Naive B cell (primary cell): ENCODE measurements around the gene PCED1B. TPM values are rescaled to one million over a fixed set of nuclear protein-coding genes. Genes with fewer than 3 reads are reported as not detected.

Source experiments
- ATAC-seq, 2 donors: fragments of 150-1000 bp; cut with Tn5 transposase; 2 replicates each; pipeline ENCODE4 v1.10.0; 2021; ENCODE audit warnings: low read depth in 2 of 2, mild to moderate bottlenecking in 2 of 2, moderate library complexity in 2 of 2
- DNase-seq: peaks from one replicate; pipeline ENCODE4 v3.0.0; 2022
- H3K27ac Mint-ChIP-seq, 6 donors: one replicate each; pipeline ENCODE4 v1.8.0; 2020 to 2022; ENCODE audit warnings: mild to moderate bottlenecking in 6 of 6, mixed read lengths in 6 of 6, moderate library complexity in 5 of 6, inconsistent platforms in 2 of 6
- H3K27me3 Mint-ChIP-seq, 3 donors: one replicate each; pipeline ENCODE4 v1.8.0; 2021 to 2022; ENCODE audit warnings: mixed read lengths in 3 of 3, mild to moderate bottlenecking in 1 of 3
- H3K36me3 Mint-ChIP-seq, 2 donors: one replicate each; pipeline ENCODE4 v1.8.0; 2020 to 2022; ENCODE audit warnings: mixed read lengths in 2 of 2, inconsistent platforms in 1 of 2, mild to moderate bottlenecking in 1 of 2
- H3K4me1 Mint-ChIP-seq, 3 donors: one replicate each; pipeline ENCODE4 v1.8.0; 2020 to 2022; ENCODE audit warnings: mixed read lengths in 3 of 3, inconsistent platforms in 1 of 3, mild to moderate bottlenecking in 1 of 3, moderate library complexity in 1 of 3
- H3K4me3 Mint-ChIP-seq, 8 donors: one replicate each; pipeline ENCODE4 v1.8.0; 2020 to 2022; ENCODE audit warnings: mild to moderate bottlenecking in 8 of 8, mixed read lengths in 8 of 8, moderate library complexity in 8 of 8, inconsistent platforms in 2 of 8
- H3K9me3 Mint-ChIP-seq, 7 donors: one replicate each; pipeline ENCODE4 v1.8.0; 2020 to 2022; ENCODE audit warnings: mixed read lengths in 7 of 7, mild to moderate bottlenecking in 5 of 7, inconsistent platforms in 2 of 7, moderate library complexity in 1 of 7
- polyA plus RNA-seq, 6 donors: library from polyadenylated mRNA; unstranded; fragments of 300-500 nt; fragmentation: Illumina TruSeq; gene quantifications; one replicate each; pipeline ENCODE4 v1.2.3, GENCODE V29; 2021; ENCODE audit warnings: low read depth in 6 of 6

PCED1B gene
- polyA plus RNA-seq, 6 donors from 2014 or later: 8.2 to 17.4 (median 11.0) TPM

GRCh38 chr12:47126246-47126645 lies 46.8 kb downstream of the PCED1B start:
- DNase-seq: no peak
- Mint-ChIP-seq H3K4me3 (no peak overlapping the region), H3K27me3 (no peaks in the 10 kb centered on the region), H3K4me1 (peaks cover 0 to 4% (median 3%) of the 10 kb centered on the region in 3 donors), H3K9me3 (no peaks in the 10 kb centered on the region), H3K27ac (no peak overlapping the region), H3K36me3 (peaks cover 0 to 8% of the 10 kb centered on the region in 2 donors)
- no peak for ATAC-seq

- H3K27ac Mint-ChIP-seq: peak overlapping the region in 2 of 6 donors; percentile 2 to 76
Measured at GRCh38 chr12:47131011-47131410, 51.6 kb downstream of the PCED1B start.

DNA sequence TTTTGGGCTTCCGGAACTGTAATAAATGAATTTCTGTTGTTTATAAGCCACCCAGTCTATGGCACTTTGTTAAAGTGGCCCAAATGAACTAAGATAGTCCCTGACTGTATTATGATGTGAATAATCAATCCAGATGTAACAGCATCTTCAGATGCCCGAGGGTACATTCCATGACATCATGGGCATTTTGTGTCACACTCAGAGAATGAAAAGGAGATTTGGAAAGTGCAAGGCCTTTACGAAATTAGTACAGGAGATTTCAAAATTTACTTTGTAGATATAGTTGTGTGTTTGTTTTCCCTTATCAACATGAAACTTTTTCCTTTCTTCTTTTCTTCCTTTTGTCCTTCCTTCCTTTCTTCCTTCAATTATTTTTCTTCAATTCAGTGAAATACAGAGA lies 54.6 kb downstream of the PCED1B start:
- no peak for ATAC-seq
- Mint-ChIP-seq H3K27me3 (no peaks in the 10 kb centered on the region), H3K4me3 (no peak overlapping the region), H3K9me3 (no peaks in the 10 kb centered on the region), H3K4me1 (peaks cover 7 to 18% (median 7%) of the 10 kb centered on the region in 3 donors), H3K36me3 (peaks cover 9% of the 10 kb centered on the region in 2 donors), H3K27ac (no peak overlapping the region)
- DNase-seq: no peak

More at GRCh38 chr12:47131011-47131410, 51.6 kb downstream of the PCED1B start:
- DNase-seq: no peak
- H3K27me3 Mint-ChIP-seq: no peaks in the 10 kb centered on the region
- peaks cover 5 to 14% (median 7%) of the 10 kb centered on the region in 3 donors for H3K4me1 Mint-ChIP-seq
- peaks cover 8 to 16% of the 10 kb centered on the region in 2 donors for H3K36me3 Mint-ChIP-seq
- H3K9me3 Mint-ChIP-seq: no peaks in the 10 kb centered on the region
- no peak overlapping the region for H3K4me3 Mint-ChIP-seq
- ATAC-seq: no peak

DNA sequence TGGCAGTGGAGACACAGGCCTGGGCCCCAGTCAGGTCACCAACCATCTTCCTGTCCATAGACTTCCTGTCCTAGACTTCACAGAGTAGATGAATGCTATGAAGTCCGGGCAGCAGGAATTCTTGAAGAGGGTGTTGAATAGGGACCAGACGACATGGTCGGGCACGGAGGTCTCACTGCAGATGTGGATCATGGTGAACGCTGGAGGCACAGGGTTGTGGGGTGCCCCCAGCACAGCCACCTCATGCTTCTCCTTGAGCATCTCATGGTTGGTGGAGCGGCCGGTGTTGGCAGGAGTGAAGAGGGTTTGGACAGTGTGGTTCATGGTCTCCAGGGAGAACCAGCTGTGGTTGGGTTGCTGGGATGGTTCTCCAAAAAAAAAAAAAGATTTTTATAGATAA lies 56.2 kb downstream of the PCED1B start:
- no peak for DNase-seq
- H3K36me3 Mint-ChIP-seq: peaks cover 12 to 18% of the 10 kb centered on the region in 2 donors
- H3K9me3 Mint-ChIP-seq: peaks cover 0 to 5% (median 0%) of the 10 kb centered on the region in 7 donors
- H3K4me1 Mint-ChIP-seq: peaks cover 13 to 24% (median 13%) of the 10 kb centered on the region in 3 donors
- no peak overlapping the region for H3K4me3 Mint-ChIP-seq
- no peaks in the 10 kb centered on the region for H3K27me3 Mint-ChIP-seq
- H3K27ac Mint-ChIP-seq: peak overlapping the region in 1 of 6 donors; percentile 54
- no peak for ATAC-seq

DNA sequence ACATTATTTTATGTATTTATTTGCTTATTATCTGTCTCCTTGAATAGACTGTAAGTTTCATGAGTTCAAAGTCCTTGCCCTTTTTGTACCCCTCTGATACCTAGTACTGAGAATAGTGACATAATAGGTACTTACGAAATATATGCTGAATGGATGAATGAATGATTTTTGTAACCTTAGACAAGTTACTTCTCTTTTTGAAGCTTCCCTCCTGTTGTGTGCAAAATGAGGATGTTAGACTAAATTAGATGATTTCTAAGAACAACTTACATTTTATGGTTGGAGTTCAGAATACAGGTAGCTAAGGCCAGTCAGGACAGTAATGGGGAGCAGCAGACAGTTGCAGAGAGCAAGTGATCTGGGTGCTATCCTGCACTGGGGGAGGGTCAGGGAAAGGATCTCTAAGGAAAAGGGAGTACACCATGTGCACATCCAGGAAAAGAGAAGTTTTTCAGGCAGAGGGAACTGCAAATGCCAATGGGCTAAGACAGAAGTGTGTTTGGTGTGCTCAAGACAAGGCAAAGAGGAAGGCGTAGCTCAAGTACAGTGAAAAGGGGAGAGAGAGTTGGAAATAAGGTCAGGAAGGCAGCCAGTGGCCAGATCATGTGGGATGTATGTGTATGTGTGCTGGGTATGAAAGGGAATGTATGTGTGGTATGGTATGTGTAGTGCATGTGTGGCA lies 59.7 kb downstream of the PCED1B start:
- H3K36me3 Mint-ChIP-seq: peaks cover 13 to 18% of the 10 kb centered on the region in 2 donors
- peaks cover 0 to 5% (median 2%) of the 10 kb centered on the region in 7 donors for H3K9me3 Mint-ChIP-seq
- DNase-seq (no peak), ATAC-seq (no peak)
- H3K27ac Mint-ChIP-seq: peak overlapping the region in 2 of 6 donors; percentile 2 to 69
- H3K4me3 Mint-ChIP-seq: no peak overlapping the region
- peaks cover 8 to 11% (median 9%) of the 10 kb centered on the region in 3 donors for H3K4me1 Mint-ChIP-seq
- no peaks in the 10 kb centered on the region for H3K27me3 Mint-ChIP-seq

DNA sequence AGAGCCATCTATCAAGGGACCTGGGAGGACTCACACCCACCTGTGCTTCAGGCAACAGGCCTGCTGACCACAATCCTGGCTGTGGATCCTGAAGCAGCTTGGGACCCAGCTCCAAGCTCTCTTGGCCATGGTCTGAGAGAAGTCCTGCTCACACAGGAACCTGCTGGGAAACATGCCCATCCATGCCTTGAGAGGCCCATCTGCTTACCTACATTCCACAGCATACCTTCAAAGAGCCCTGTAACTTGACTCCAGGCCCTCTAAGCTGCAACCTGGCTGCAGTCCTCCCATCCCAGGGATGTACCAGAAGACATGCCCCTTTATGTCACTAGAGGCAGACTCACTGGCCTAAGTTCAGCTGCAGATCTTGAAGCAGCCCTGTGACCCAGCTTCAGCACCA lies 62.0 kb downstream of the PCED1B start:
- no peak for DNase-seq
- Mint-ChIP-seq H3K9me3 (peaks cover 0 to 7% (median 2%) of the 10 kb centered on the region in 7 donors), H3K27ac (no peak overlapping the region), H3K36me3 (peaks cover 9 to 14% of the 10 kb centered on the region in 2 donors), H3K4me1 (peaks cover 8 to 11% (median 9%) of the 10 kb centered on the region in 3 donors), H3K4me3 (no peak overlapping the region), H3K27me3 (no peaks in the 10 kb centered on the region)
- ATAC-seq: no peak

GRCh38 chr12:47144769-47145168 lies 65.3 kb downstream of the PCED1B start:
- Mint-ChIP-seq H3K27ac (no peak overlapping the region), H3K36me3 (peaks cover under 1 to 11% of the 10 kb centered on the region in 2 donors), H3K27me3 (no peaks in the 10 kb centered on the region), H3K4me3 (no peak overlapping the region), H3K9me3 (peaks cover 0 to 2% (median 0%) of the 10 kb centered on the region in 7 donors), H3K4me1 (no peaks in the 10 kb centered on the region)
- DNase-seq (no peak), ATAC-seq (no peak)

DNA sequence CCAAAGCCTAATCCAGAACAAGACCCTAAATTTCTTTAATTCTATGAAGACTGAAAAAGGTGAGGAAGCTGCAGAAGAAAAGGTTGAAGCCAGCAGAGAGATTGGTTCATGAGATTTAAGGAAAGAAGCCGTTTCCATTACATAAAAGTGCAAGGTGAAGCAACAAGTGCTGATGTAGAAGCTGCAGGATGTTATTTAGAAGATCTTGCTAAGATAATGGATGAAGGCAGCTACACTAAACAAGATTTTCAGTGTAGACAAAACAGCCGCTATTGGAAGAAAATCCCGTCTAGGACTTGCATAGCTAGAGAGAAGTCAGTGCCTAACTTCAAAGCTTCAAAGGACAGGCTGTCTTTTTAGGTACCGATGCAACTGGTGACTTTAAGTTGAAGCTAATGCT lies 65.8 kb downstream of the PCED1B start:
- H3K9me3 Mint-ChIP-seq: peaks cover 0 to 2% (median 0%) of the 10 kb centered on the region in 7 donors

DNA sequence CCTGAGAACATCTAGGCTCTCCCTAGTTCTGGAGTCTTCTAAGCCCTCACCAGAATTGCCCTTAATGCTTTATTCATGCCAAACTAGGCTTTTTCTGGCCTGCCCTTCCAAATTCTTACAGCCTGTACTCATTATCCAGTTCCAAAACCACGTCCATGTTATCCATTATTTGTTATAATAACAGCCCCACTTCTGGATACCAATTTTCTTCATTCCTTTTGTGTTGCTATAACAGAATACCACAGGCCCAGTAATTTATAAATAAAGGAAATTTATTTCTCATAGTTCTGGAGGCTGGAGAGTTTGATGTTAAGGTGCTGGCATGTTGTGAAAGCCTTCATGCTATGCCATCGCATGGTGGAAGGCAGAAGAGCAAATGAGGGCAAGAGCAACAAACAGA lies 68.3 kb downstream of the PCED1B start:
- ATAC-seq: no peak
- H3K9me3 Mint-ChIP-seq: peaks cover 0 to 9% (median 3%) of the 10 kb centered on the region in 7 donors
- no peak overlapping the region for H3K27ac Mint-ChIP-seq
- DNase-seq: no peak
- peaks cover 0 to 7% (median 0%) of the 10 kb centered on the region in 3 donors for H3K4me1 Mint-ChIP-seq
- peaks cover 7 to 8% of the 10 kb centered on the region in 2 donors for H3K36me3 Mint-ChIP-seq
- H3K27me3 Mint-ChIP-seq: no peaks in the 10 kb centered on the region
- H3K4me3 Mint-ChIP-seq: no peak overlapping the region

More for the DNA sequence above, 65.8 kb downstream of the PCED1B start:
- Mint-ChIP-seq H3K27ac (no peak overlapping the region), H3K36me3 (peaks cover 0 to 11% of the 10 kb centered on the region in 2 donors), H3K4me3 (no peak overlapping the region), H3K27me3 (no peaks in the 10 kb centered on the region), H3K4me1 (no peaks in the 10 kb centered on the region)
- no peak for ATAC-seq
- DNase-seq: no peak

GRCh38 chr12:47149146-47149545 lies 69.7 kb downstream of the PCED1B start:
- ATAC-seq: no peak
- no peak for DNase-seq
- H3K4me3 Mint-ChIP-seq: no peak overlapping the region
- H3K36me3 Mint-ChIP-seq: peaks cover 7 to 8% of the 10 kb centered on the region in 2 donors
- peaks cover 0 to 7% (median 0%) of the 10 kb centered on the region in 3 donors for H3K4me1 Mint-ChIP-seq
- peak overlapping the region in 1 of 6 donors; percentile 27 for H3K27ac Mint-ChIP-seq
- H3K9me3 Mint-ChIP-seq: peaks cover 0 to 9% (median 3%) of the 10 kb centered on the region in 7 donors
- no peaks in the 10 kb centered on the region for H3K27me3 Mint-ChIP-seq

- Mint-ChIP-seq H3K4me3 (no peak overlapping the region), H3K9me3 (peaks cover 0 to 9% (median 2%) of the 10 kb centered on the region in 7 donors), H3K27me3 (no peaks in the 10 kb centered on the region), H3K27ac (peak overlapping the region in 1 of 6 donors; percentile 7), H3K4me1 (peaks cover 0 to 13% (median 0%) of the 10 kb centered on the region in 3 donors), H3K36me3 (peaks cover 3 to 7% of the 10 kb centered on the region in 2 donors)
- DNase-seq (no peak), ATAC-seq (no peak)
Measured at GRCh38 chr12:47152095-47152494, 72.7 kb downstream of the PCED1B start.

DNA sequence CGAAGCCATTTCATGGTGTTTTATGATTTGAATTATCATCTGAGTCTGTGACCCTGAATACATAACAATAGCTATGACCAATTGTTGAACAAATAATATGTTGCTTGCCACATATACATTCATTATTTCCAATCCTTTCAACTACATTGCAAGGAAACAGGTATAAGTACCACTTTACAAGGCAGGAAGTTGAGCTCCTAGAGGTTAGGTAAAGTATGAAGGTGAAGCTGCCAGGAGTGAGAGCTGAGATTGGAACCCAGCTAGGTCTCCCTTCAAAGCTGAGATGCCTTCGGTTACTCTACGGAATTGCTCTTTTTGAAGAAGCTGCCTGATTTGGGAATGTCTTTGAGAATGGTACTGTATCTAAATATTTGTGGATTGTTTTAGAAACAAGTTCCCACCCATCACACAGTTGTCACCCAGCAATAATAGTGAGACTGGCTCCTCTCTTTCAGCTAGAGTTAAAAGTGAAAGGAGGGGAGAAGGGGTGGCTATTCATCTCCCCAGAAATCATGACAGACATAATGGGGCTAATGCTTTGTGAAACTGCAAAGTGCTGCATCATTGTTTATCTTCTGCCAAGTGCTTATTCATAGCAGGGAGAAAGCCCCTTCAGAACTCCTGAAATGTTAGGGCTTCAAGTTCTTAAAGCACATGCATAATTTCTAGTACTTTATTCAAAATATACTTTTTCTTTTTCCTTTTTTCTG lies 76.2 kb downstream of the PCED1B start:
- Mint-ChIP-seq H3K4me1 (peaks cover 1 to 10% (median 8%) of the 10 kb centered on the region in 3 donors), H3K27me3 (no peaks in the 10 kb centered on the region), H3K9me3 (peaks cover 0 to 15% (median 5%) of the 10 kb centered on the region in 7 donors), H3K27ac (peak overlapping the region in 1 of 6 donors; percentile 48), H3K4me3 (no peak overlapping the region), H3K36me3 (peaks cover 9 to 16% of the 10 kb centered on the region in 2 donors)
- no peak for ATAC-seq
- no peak for DNase-seq

DNA sequence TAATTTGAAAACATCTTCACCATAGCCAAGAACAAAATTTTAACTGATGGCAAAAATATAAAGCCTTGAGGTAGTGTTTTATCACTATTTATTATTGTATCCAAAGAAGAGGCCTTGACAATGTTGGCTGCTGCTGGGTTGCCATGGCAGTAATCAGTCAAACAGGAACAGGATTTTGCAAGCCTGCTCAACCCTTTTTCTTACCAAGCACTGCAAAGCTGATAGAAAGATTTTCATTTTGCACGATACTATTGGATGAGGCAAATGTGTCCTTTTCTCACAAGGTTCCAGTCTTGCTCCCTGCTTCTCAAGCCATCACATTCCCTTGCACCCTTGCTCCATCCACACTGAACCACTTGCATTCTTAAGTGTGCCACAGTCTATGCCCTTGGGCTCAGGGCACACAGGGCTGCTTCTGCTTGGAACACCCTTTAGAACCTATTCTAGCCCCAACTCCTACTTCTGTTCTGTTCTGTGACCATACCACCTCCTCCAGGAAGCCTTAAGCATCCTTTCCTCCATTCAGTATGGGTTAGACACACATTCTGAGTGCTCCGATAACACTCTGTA lies 76.8 kb downstream of the PCED1B start:
- H3K36me3 Mint-ChIP-seq: peaks cover 7 to 15% of the 10 kb centered on the region in 2 donors
- no peaks in the 10 kb centered on the region for H3K27me3 Mint-ChIP-seq
- H3K27ac Mint-ChIP-seq: peak overlapping the region in 3 of 6 donors; percentile 4 to 48 (median 11)
- H3K4me3 Mint-ChIP-seq: no peak overlapping the region
- ATAC-seq (no peak), DNase-seq (no peak)
- peaks cover 5 to 10% (median 8%) of the 10 kb centered on the region in 3 donors for H3K4me1 Mint-ChIP-seq
- H3K9me3 Mint-ChIP-seq: peaks cover 0 to 15% (median 5%) of the 10 kb centered on the region in 7 donors
